GM21825 (cell line): ENCODE results near the gene RPS5.

Source experiments
- ATAC-seq: cut with Tn5 transposase; IDR thresholded peaks from one replicate; pipeline ENCODE4 v1.9.1; 2021; ENCODE audit warnings: mild to moderate bottlenecking, moderate library complexity; ENCODE audit not compliant: unreplicated experiment

The RPS5 gene

DNA sequence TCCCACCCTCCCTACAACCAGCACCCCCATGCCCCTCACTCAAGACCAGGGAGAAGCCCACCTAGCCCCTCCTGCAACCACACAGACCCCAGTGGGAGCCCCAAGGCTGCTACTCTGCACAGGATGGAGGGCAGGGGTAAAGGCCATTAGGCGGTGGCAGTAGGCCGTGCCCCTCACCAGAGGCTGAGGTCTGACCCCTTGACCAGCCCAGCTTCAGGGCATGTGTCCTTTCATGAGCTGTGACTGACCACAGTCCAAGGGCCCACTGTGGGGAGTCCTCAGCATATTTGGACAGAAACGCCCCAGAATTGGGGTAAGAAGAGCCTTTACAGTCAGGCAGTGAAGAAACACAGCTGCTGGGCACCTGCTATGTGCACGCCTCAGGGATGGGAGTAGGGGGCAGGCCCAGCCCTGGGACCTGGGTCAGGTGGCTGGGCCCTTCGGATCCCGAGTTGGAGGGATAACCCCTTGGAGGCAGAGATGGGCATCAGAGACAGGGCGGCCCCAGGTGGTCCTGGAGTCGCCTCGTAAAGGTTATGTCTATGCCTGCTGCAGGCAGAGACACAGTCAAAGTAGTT, 1.7 kb upstream of the RPS5 start:
- no peak for ATAC-seq

DNA sequence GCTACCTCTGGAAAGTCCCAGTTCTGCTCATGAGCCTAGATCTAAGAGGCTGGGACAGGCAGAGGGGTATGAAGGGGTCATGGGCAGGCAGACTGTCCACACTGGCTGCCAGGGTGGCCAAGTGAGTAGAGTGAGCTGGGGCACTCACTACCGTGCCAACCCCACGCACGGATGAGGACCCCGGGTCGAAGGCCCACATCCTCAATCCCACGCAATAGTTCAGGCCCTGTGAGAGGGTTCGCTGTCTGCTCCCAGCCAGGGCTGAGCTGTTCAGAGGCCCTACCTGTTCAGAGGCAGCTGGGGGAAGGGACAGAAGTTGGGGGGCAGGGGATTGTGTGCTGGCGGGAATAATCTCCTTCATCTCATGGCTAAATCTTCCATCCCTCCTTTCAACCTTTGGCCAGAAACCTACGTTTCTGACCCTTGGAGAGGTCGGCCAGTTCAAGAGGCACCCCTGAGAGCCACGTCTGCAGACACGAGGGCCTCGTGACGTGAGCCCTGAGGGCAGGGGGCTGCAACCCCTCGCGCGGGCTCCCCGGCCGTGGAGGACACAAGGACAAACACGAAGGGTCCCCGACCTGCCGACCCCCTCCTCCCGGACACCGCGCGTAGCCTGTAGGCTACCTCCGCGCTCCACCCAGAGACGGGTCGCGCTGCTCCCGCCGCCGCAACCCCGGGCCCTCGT, 1.0 kb upstream of the RPS5 start:
- peak; percentile 13 for ATAC-seq

DNA sequence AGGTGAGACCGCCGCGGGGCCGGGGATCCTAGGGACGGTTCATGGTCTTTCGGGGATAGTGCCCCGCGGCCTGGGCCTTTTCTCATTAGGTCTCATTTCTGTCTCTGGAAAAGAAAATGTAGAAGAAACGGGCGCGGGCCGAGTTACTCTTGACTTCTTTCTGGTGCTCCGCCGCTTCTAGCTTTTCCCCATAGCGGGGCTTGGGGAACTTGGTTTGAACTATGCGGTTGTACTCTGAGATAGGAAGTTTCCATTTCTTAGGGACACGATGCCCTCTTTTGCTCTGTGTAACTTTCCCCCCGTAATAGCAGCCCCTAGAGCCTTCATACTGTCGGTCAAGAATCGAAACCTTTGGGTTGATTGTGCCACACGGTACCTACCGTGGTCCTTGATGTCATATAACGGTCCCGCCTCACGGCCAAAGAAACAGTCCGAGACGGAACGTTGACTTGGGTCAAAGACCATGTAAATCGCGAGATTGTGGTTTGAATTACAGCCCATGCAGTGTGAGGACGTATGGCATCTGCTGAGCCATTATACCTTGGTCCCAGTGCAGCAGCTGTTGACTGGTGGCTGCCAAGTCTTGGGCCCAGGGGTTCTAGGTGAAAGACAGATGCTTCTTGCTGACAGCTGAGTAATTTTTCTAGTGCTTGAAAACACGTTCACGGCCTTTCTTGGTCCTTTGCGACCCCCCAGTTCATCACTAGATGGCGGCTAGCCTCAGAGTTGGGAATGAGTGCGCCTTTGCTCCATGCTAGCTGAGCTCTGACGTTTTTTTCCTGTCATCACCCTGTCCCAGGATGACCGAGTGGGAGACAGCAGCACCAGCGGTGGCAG, 487 bp downstream of the RPS5 start:
- no peak for ATAC-seq

DNA sequence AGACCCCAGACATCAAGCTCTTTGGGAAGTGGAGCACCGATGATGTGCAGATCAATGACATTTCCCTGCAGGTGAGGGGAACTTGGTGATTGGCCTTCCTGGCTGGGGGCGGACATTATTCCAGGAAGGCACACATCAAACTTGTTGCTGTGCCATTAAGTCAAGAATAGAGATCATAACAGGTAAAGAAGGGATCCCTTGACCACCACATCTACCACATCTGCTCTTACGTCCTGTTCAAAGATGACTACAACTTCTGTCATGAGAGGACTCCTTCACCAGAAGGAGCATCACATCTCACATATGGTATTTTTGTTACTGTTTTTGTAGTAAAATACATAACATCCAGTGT, 1.1 kb downstream of the RPS5 start:
- ATAC-seq, result no peak

DNA sequence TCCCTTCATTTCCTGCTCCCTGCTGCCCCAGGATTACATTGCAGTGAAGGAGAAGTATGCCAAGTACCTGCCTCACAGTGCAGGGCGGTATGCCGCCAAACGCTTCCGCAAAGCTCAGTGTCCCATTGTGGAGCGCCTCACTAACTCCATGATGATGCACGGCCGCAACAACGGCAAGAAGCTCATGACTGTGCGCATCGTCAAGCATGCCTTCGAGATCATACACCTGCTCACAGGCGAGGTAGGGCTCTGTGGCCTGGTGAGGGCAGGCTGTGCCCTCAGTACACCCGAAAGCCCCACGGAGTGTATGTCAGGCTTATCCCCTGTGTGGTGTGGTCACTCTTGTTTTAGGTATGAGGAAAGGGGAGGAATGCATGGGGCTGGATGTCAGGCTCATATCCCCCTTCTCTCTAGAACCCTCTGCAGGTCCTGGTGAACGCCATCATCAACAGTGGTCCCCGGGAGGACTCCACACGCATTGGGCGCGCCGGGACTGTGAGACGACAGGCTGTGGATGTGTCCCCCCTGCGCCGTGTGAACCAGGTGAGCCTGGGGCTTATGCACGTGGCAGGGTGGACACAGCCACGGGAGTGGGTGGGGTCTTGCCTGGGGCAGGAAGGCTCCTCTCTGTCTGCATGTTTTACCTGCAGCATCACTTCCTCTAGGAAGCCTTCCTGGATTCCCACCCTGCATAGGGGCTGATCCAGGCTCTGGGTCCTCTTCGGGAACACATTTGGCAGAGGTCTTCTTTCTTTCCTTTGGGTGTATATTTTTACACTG, 6.1 kb downstream of the RPS5 start:
- no peak for ATAC-seq

DNA sequence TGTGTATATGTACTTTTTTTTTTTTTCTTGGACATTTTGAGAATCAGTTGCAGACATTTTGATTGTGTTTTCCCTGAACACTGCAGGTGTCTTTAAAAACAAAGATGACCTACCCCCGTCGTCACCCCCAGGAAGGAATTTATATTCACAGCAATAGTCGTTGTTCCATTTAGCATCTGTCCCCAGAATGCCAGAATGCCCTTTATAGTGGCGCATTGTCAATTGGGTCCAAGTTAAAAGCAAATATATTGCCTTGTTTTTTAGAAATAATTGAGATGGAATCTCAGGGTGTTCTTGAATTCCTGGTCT, 6.6 kb downstream of the RPS5 start:
- ATAC-seq, result no peak

DNA sequence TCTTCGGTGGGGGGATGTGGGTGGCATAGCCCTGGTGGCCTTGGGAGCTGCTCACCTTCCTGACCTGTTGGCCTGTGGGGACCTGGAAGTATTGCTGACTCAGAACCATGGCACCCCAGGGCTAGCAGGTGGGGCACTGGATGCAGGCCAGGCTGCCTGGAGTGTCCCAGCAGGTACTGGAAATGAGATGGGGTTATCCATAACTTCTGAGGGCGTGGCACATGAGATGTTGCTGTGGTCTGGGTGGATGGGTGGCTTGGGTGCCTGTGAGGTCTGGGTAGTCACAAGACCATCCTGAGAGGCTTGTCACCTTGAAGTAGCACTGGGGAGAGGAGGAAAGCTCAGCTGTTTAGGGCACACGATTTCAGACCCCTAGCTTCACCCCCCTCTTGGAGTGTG, 7.8 kb downstream of the RPS5 start:
- no peak for ATAC-seq

DNA sequence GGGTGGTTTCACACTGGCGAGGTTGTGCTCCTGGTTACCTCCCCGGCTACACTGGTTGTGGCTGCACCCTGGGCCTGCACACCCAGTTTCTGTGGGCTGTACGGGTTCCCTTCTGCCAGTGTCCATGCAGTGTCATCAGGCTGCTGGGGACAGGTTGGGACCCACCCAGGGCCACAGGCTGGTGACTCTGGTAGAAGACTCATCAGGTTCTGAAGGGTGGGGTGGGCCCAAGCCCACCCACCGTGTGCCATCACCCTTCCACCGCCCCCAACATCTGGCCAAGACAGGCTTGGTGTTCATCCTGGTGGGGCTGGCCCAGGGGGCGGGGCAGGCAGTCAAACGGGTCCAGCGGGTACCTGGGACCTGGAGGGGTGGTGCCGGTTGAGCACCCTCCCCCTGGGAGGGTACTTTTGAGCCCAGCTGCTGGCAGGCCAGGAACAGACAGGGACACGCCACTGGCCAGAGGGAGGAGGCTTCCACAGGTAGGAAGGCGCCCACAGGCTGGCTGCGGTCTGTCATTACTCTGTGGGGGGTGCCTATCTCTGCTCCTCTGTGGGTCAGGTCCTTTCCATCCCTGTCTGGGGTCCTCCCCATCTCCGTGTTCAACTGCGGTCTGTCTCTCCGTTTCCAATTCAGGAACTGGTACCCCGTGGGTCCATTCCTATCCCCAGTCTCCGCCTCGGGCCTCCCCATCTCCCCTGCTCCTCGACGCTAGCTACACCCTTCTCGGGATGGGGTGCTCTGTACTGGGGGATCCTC, 8.3 kb downstream of the RPS5 start, which contains the start of gene RNF225:
Gene RNF225 (plus strand): TSS at position 437 of the 759 bp plus-strand sequence. CDS start 434 bp downstream, outside the sequence.
- no peak for ATAC-seq

DNA sequence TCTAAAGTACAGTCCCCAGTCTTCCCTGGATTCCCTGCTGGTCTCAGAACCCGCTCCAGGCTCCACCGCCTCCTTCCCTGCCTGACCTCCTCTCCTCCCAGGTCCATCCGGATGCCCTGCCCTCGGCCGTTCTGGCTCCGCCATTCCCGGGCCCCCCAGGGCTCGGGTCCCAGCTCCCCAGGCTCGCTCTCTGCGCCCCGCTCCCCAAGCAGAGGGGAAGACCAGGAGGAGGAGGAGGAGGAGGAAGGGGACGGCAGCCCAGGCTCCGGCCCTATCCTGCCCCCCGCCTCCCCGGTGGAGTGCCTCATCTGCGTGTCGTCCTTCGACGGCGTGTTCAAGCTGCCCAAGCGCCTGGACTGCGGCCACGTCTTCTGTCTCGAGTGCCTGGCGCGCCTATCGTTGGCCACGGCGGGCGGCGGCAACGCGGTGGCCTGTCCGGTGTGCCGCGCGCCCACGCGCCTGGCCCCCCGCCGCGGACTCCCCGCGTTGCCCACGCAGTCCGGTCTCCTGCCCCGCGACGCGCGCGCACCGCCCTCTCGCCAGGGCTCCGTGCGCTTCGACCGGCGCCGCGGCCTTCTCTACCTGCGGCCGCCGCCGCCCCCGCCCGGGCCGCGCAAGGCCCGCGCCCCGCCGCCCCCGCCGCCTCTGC, 9.0 kb downstream of the RPS5 start:
- no peak for ATAC-seq

DNA sequence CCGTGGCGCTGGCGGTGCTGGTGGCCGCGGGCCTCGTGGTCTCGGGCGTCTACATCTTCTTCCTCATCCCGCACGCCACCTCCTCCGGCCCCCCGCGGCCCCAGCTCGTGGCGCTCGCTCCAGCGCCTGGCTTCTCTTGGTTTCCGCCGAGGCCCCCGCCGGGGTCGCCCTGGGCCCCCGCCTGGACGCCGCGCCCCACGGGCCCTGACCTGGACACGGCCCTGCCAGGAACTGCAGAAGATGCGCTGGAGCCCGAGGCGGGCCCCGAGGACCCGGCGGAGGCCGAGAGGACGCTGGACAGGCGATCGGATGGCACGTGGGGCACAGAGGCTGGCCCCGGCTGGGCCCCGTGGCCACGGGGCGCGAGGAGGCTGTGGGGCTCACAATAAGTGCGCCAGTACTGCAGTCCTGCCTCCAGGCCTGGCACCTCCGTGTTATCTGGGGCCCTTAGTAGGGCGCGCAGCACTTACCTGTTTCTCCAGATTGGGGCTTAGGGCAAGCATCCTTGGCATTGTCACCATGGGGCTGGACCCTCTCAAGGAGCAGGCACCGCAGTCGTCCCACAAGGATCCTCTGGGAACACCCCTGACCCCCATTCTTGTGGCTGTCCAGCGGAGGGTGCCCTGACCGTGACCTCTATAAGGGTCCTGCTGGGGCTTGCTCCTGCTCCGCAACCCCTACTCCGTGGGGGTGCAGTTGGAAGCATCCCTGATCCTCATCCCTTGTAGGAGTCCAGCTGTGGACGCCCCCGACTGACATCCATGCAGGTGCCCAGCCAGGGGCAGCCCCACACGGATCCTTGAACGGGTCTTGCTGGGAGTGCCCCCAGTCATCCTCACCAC, 9.8 kb downstream of the RPS5 start:
- no peak for ATAC-seq

DNA sequence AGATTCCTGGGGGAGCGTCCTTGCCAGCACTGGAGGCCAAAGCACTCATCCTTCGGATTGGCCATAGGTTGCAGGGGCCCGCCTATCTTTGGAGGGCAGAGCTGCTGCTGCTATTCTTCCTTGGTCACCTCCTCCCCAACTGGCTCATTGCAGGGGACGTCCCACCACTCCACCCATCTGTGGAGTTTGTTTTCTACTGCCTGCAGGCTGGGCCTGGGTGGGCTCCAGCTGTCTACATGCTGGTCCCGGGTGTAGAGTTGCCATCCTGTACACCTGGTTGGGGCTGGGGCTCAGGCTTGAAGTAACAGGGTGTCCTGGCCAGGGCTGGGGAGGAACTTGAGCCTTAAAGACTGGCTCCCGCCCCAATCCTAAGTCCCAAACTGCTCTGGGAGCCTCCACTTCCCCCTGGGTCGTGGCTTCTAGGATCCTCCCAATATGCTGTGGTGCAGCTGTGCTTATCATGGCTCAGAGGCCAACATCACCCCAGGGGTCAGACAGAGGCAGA, 10.5 kb downstream of the RPS5 start:
- no peak for ATAC-seq

DNA sequence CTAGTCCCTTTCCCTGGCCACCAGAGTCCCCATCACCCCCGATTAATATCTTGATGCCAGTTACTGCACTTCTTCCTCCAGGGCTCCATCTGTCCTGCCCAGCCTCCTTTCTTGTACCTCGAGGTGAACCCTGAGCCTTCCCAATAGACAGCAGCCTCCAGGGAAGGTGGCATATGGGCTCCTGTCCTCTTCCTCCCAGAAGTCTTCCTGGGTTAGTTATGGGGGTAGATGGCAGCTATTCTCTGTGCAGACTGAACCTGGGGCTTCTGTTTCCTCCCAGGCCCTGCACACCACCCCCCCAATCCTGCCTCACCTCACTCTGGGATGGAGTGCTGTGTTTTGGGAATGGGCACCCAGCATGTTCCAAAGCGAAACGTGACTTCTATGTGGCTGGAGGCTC, 11.0 kb downstream of the RPS5 start:
- ATAC-seq, result no peak

DNA sequence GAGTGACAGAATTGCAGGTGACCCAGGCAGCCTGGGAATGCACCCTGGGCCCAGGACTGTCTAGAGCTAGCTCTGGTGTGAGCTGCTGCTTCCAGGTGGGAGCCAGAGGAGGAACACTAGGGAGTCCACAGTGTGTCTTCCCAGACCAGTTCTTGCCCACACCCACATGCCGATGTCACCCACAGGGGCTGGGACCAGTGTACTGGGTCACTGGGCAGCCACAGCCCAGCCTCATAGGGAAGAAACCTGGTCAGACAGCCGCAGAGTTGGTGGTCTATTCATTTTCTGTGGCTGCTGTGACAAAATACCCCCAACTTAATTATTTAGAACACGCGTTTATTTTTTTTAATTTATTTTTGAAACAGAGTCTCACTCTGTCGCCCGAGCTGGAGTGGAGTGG, 11.5 kb downstream of the RPS5 start:
- no peak for ATAC-seq

DNA sequence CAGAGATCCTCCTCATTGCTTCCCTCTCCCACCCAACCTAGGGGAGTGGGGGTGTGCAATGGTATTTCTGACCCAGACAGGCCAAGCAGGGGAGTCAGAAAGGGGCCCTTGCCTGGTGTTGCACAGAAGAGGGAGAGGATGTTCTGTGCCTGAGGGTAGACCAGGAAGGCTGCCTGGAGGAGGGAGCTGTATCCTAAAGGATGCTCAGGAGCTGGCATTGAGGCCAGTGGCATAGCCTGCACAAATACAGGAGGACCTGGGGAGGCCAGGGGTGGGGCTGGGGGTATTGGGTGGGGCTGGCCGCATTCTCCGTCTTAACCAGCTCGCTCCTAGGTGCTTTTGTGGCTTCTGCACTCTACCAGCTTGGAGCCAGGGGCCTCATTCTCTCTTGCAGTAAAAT, 12.8 kb downstream of the RPS5 start:
- ATAC-seq, result no peak

DNA sequence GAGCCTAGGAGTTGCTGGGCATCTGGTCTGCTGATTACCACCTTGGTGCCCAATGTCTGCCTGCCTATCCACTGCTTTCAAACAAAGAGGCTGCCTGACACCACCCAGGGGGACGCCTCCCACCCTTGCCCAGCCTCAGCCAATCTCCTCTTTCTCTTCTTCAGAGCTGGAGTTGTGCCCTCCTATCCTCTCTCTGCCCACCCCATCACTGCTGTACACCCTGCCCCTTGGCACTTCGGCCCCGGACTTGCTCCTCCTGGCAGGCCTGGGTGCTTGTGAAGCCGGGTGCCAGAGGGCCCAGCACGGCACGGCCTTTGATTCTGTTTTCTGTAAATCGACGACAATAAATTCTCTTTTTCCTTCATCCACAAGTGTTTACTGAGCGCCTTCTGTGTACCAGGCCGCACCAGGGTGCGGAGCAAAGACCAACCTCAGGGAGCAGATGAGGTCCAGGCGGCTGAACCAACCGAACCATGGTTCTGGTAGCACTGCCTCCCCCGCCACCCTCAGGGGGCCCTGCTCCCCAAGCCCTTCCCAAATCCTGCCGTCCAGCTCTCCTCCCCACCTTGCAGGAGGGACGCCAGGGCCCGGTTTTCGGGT, 13.3 kb downstream of the RPS5 start:
- ATAC-seq, result no peak

DNA sequence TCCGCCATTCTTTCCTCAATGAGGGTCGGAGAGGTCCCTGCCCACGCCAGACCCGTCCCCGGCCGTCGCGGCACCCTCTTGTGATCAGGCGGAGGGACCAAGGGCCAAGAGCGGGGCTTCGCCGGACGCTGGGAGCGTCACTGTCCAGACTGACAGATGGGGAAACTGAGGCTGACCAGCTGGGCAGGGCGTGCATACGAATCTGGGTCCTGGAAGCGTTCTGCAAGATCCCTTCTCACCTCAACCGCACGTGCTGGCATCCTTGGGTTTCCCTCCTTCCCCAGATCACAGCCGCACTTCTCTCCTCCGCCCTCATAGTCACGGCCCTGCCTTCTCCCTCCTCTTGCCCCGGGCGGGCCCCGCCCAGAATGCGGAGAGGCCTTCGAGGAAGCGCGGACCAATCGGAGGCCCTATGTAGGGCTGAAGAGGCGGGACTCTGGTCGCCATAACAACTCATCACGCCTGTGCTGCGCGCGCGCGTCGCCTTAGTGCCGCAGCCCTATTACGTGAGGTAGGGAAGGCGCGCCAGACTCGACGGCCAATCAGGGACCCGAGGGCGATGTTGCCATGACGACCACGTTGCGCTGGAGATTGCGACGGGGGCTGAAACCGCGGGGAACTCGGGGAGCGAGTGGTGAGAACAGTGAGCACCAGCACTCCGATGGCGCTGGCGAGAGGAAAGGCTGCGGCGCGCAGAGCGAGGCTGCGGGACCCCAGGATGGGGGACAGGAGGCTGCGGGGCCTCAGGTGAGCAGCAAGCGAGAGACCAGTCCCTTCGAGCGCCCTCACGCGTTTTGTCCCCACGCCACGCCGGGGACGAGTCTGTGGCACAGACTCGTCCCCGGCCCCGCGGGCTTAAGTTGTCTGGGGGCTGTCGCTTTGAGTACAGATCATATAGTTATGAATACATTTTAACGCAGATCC, 14.1 kb downstream of the RPS5 start:
- ATAC-seq, result peak; percentile 97

DNA sequence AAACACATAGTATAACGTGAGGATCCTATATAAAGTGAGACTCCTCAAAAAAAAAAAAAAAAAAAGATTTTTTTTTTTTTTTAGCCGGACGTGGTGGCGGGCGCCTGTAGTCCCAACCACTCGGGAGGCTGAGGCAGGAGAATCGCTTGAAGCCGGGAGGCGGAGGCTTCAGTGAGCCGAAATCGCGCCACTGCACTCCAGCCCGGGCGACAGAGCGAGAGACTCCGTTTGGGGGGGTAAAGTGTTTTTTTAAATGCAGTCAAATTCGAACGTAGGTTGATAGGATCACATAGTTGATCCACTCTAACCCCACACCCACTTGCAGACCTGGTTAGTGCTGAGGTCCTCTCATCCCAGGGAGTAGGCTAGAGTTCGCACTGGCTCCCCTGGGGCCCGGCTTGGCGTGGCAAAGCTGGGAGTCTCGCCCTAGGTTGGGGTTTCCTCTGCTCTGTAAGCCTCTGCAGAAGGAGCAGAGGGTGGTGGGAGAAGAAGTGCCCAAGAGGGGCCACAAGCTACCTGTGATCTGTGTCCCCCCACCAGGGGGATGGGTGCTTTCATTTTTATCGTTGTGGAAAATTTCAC, 14.9 kb downstream of the RPS5 start:
- no peak for ATAC-seq
